Measurements from ENCODE around the gene TRAPPC12.
"Not testable (repeated sequence)": the region's sequence is repeated elsewhere in the genome, so short reads cannot be mapped to it uniquely, and the experiment has no call there.

The TRAPPC12 gene

DNA sequence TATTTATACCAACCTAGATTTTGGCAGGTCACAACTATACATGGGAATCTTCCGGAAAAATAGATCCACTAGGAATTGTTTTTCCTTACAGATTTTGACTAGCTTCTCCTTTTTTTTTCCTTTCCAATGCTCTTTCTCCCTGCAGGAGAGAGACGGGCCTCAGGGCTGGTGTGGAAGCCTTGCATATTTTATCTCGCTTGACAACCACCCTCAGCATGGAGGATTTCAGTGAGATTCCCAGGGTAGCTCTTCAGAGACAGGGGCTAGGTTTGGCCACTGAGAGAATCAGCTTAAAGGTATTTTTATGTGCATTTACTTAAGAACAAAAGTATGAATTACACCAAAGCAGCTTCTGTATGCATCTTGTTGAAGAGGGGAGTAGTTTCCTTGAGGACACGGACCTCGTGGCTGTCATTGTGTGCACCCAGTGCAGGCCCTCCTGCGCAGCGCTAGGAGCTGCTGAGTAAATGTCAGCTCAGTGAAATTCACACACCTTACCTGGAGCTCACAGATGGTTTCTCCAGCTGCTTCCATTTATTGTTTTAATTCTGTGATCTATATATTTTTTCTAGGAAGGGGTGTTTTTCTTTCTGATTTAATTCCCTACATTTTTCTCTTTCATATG, 54.4 kb downstream of the TRAPPC12 start:
- no peak for DNase-seq

DNA sequence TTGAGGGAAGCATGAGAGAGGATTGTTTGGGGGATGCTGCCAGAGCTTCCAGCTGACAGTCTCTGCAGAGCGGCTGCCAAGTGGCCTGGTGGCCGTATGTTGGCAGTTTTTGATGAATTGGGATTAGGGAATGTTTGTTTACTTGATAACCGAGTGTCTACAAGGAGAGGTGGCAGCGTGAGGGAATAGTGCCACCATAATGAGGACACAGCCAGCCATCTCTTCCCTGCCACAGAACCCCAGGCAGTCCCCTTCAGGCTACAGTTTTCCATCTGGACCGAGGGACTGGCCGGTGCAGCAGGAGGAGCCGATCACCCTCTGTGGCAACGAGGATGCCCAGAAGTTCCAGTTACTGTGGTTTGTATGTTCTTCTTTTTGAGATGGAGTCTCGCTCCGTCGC, 55.2 kb downstream of the TRAPPC12 start:
- no peak for DNase-seq

DNA sequence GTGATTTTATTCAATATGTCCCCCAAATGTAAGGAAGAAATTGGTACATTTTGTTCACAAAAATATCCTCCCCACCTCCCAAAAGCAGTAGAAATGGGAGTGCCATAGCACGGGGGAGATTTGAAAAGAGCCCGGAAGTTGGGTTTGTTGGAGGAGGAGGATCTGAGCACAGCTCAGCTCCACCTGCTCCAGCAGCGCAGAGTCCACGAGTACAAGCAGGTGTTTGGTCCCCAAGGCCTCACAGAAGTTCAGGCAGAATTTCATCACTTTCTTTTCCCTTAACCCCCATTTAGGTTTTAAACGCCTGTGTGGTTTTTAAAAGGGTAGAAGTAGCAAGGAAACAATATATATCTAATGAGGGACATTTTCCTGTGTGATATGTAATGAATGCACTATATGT, 56.0 kb downstream of the TRAPPC12 start:
- DNase-seq: no peak

DNA sequence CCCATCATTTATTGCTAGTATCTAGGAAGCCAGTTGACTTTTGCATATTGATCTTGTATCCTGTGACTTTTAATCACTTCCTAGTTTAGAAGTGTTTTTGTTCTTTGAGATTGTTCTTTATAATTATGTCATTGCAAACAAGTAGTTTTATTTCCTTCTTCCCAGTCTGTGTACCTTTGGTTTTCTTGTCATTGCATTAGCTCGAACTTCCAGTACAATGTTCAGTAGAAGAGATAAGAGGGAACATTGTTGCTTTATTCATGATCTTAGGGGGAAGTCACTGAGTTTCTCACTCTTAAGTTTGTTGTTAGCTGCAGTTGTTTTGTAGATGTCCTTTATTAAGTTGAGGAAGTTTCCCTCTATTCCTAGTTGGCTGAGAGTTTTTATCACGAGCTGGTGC, 61.0 kb downstream of the TRAPPC12 start:
- DNase-seq: no peak

DNA sequence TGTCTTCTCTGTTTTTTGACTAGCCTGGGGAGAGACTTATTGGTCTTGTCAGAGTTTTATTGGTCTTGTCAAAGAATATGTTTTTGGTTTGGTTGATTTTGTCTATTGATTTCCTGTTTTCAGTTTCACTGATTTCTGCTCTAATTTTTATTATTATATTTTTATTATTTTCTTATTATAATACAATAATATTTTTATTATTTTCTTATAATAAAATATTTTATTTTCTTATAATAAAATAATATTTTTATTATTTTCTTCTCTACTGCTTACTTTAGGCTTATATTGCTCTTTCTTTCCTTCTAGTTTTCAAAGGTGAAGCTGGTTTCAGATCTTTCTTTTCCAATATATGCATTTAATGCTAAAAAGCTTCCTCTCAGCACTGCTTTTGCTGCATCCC, 62.0 kb downstream of the TRAPPC12 start:
- DNase-seq: no peak

DNA sequence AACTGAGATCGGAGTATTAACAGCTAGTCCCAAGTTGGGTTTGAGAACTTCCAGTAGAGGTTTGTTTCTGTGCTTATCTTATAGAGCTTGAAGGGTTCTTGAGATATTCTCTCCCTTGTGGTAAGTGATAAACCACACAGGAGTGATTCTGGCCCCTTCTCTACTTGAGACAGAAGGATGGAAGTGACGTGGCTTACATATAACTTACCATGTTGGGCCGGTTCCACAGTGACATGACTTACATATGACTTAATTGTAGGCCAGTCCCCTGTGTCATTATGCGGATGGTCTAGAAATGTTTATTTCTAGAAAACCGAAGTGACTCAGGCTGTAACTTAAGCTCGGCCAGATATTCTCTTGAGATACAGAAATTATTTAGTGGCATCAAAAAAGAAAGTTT, 62.7 kb downstream of the TRAPPC12 start:
- DNase-seq: no peak

DNA sequence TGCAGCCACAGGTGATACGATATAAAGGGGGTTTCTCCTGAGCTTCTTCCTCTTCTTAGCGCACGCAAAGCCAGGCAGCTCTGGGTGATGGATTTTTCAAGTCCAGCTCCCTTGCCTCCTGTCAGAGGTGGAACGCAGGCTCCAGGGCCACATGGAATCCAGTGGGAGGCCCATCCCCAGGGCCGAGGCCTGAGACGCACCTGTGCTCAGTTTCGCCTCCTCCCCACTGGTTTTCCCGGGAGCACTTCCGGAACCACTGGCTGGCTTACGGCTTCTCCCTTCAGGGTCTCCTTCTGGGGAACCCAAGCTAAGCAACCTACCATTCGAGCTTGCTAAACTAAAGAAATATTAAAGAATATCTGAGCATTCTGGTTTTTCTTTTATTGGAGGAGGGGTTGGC, 63.6 kb downstream of the TRAPPC12 start:
- DNase-seq: no peak

DNA sequence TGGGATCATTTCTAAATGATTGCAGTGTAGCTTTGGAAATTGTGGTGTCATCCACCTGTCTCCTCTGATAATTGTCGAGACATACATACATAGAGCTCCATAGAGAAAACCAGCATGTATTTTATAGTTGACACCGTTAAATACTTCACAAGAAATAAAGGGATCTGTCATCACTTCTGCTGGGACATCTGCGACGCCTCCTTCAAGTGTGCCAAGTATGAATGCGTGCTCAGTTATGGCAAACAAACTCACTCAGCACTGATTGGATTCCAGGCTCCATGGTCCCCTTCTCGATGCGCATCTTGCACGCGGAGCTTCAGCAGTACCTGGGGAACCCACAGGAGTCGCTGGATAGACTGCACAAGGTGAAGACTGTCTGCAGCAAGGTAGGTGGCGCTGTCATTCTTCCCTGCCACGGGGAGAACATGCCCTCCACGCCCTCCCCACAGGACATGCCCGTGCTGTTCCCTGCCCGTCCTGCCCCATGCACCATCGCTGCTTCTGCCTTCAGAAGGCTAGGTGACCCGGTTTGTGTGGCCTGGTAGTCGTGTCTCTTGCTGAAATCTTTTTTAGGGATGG, 64.1 kb downstream of the TRAPPC12 start:
- no peak for DNase-seq

DNA sequence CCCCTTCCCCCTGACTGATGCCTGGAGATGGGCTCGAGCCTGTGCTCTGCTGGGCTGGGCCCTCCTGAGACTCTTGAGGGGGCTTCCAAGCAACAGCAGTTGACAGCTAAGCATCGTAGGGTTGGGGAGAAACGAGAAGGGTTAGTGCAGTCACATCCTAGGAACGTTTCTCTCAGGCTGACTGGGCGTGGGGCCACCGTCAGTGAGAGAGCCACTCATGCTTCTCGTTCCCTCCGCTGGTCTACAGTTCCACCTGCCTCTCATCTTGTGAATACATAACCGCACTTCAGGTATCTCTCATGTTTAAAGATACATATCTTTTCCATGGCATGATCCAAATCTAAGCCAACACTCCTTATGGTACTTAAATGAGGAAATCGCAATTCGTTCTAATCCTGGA, 66.4 kb downstream of the TRAPPC12 start:
- no peak for DNase-seq

DNA sequence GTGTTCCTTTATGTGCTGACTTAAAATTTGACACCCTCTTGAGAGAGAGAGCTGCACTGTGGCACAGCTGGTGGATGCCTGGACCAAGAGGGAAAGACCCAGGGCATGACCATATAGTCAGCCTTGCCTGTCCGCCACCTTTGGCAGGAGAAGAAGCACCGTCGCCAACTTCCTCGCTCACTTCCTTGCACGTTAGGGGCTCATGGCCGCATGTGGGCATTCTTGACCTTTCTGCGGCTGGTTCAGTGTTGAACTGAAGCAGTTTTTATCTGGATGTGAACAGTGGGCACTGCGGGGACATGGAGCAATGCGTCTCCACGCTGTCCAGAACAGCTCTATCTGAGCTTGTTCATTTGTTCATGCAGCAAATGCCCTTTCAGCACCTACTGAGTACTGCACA, 66.9 kb downstream of the TRAPPC12 start:
- DNase-seq: no peak

DNA sequence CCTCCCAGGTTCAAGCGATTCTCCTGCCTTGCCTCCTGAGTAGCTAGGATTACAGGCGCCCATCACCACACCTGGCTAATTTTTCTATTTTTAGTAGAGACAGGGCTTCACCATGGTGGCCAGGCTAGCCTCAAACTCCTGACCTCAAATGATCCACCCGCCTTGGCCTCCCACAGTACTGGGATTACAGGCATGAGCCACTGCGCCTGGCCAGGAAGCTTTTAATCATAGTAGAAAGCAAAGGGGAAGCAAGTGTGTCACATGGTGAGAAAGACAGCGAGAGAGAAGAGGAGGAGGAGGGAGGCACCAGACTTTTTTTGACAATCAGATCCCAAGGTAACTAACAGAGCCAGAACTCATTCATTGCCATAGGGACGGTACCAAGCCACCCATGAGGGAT, 67.7 kb downstream of the TRAPPC12 start:
- DNase-seq: not testable (repeated sequence)

DNA sequence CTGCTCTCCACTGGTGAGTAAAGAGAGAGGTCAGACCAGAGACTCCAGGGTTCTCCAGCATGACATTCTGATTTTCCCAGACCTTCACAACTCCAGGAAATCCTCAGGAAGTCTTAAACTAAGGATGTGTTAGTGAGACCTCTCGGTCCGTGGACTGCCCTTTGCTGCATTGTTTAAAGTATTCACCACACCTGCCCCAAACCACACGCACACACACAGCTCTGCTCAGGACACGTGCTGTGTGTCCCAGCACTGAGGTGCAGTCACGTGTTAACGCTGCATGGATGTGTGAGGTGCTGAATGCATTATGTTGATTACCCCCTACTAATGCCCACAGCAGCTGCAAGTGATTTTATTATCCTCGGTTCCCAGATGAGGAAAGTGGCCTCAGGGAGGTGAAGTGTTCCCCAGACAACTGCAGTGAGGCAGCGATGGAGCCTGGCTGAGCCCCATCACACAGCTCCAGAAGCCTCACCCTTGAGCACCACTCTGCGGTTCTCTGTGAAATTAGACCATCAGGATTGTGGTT, 68.4 kb downstream of the TRAPPC12 start:
- DNase-seq: no peak

DNA sequence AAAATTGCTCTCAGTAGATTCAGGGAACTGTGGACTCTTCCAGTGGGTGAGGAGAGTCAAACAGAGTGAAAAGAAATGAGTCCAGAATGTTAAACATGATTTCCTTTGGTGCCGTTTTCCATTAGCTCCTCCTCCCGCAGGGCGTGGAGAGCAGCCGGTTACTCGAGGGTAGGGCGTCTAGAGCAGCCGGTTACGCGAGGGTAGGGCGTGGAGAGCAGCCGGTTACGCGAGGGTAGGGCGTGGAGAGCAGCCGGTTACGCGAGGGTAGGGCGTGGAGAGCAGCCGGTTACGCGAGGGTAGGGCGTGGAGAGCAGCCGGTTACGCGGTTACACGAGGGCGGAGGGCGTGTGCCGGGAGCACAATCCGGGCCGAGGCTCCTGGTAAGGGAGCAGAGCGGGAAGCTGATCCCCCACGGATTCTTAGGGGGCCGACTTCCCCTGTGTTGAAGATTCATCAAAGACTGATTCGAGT, 69.0 kb downstream of the TRAPPC12 start:
- not testable (repeated sequence) for DNase-seq

DNA sequence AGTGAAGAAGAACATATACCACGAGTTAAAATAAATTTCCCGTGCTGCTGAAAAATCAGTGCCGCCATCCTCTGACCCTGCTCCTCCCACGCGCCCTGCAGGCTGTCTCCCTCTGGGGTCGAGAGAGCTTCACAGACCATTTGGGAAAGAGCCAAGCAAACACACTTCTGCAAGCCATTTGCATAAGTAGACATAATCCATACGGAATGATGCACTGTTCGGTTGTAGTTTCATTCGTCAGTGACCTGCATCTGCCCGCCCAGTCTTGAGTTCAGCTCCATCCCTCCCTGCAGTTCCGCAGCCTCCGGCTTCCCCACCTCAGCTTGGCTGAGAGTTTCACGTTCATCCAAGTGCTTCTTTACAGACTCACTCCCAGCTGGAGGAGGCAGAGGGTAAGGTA, 69.6 kb downstream of the TRAPPC12 start:
- DNase-seq: no peak

DNA sequence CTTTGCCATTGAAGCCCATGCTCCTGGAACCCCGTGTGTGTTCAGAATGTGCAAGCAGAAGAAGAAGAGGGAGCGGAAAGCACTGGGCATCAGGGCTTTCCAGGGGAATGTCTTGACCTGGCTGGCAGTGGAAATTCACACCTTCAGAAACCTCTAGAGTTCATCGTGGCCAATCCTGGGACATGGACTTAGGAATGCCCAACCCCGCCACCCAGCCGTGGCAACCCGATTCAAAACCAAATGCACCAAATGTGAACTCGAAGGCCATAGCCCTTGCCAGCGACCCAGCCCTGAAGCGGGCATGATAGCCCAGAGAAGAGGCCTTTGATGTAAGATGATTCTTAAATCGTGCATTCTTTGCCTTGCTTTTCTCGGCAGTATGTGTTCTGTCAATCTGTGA, 70.4 kb downstream of the TRAPPC12 start:
- no peak for DNase-seq

DNA sequence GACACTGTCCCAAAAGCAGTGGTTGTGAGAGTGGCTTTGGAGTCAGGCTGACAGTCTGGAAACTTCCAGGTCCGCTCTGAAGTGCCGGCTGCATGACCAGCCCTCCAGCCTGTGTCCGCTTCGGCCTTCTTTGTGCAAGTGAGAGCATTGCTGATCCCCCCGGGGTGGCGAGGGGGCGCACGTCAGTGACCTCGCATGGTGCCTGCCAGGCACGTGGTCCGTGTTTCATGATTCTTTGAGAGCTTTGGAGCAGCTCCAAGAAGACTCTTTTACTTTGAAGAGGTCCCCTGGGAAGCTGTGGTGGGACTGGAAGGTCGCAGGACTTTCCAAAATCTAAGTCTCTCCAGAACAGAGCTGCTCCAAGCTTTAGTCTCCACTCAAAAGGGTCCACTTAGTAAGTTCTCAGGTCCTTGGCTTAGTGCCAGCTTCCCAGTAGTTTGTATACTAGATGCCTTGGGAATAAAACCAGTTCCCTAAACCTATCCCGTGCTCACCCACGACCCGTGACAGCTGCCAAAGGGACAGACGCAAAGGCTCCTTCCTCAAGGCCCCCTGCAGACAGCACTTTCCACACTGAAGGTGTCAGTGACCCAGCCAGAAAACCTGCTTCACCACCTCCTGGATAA, 71.0 kb downstream of the TRAPPC12 start:
- no peak for DNase-seq

DNA sequence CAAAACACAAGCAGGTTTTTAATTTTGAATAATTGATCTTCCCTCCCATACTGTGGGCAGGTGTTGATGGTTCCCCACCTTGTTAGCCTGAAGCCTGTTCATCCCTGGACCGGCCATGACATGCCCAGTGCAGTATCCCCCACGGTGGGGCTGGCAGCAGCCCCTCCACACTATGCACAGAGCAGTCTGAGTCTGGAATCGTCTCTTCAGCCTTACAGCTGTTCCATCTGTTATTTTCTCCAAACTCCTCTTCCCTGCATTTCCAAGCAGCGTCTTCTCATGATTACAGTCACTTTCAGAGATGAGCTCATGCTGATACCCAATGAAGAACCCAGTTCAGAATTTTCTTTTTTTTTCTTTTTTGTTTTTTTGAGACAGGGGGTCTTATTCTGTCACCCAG, 71.7 kb downstream of the TRAPPC12 start:
- DNase-seq: no peak

DNA sequence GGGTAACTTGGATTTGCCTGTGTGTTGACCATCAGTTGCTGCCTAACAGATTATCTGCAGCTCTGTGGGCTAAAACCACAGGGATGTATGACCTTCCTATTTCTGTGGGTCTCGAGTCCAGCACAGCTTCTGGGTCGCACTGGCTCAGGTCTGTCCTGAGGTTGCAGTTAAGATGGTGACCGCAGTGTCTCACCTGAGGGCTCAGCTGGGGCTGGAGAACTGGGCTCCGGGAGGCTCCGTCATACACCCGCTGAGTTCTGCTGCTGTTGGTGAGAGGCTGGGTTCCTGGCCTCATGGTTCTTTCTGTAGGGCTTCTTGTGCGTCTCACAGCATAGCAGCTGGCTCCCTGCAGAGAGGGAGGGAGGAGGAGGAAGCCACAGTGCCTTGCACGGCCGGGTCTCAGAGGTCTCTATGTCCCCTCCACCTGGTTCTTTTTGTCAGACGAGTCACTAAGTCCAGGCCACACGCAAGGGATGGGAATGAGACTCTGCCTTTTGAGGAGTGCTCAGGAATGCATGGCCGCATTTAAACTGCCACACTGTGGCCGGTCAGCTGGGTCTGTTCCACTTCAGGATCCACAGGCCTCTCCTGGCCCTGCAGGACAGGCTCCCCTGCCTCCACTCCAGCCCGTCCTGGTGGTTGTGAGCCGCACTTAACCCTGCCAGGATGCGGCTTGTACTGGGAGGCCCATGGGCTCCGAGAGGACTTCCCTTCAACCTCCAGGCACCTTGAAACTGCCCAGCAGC, 72.6 kb downstream of the TRAPPC12 start:
- DNase-seq: no peak

DNA sequence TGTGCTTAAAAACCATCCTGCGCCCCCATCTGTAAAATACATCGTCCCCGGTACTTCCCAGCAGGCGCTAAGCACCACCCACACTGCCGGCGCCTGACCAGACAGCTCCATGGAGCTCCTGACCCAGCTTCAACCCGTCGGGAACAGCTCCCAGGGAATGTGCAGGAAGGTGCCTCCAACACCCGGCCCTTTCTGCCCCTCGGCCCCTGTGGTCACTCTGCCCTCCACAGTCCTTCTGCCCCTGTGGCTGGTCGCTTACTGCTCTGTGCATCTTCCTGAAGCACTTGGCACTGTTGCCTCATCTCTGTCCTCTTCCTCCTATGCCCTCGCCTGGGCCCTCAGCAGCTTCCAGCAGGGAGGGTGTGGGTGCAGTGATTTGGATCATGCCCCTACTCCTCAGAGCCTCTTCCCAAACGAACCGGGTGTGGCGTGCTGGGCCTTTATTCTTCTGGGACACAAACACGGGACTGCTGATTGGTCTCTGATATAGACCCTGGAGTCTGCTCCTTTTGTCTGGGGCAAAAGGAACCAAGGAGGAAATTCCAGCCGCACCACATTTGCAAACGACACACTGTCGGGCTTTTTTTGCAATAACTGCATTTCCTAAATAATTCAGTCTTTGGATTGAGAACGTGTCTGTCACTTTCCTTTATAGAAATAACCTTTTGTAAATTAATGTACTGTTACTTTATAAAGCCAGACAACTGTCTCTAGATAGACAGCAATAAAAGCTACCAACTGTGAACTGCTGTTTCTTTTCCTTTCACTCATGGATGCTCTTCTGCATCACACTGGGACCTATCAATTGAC, 73.9 kb downstream of the TRAPPC12 start:
- no peak for DNase-seq

DNA sequence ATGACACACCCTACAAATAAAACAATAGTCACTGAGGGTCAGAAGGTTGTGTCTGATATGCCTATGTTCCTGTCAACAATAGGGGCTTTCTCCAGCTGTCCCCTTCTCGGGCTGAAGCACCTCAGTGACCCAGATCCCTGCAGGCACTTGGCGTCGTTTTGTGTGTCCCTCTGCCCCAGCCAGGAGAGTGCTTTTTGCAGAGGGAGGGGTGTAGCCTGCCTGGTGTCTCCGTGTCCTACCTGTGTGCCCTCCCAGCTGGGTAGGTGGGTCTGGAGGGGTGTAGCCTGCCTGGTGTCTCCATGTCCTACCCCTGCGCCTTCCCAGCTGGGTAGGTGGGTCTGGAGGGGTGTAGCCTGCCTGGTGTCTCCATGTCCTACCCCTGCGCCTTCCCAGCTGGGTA, 74.5 kb downstream of the TRAPPC12 start:
- not testable (repeated sequence) for DNase-seq

DNA sequence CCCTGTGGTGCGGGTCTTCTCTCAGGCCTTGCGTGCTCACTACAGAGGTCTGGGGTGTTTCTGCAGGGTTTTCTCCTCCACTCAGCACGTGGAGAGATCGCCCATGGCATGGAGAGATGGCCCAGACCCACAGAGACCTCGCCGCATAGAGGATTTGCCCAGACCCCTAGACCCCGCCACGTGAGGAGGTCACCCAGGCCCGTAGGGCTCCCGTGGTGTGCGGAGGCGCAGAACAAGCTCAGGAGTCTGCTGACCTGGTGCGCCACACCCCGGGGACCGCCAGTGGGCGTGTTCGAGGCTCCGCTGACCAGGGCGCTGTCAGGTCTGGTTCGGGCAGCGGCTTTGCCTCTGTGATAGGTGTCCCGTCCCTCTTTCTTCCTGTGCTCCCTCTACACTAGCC, 75.3 kb downstream of the TRAPPC12 start:
- no peak for DNase-seq

DNA sequence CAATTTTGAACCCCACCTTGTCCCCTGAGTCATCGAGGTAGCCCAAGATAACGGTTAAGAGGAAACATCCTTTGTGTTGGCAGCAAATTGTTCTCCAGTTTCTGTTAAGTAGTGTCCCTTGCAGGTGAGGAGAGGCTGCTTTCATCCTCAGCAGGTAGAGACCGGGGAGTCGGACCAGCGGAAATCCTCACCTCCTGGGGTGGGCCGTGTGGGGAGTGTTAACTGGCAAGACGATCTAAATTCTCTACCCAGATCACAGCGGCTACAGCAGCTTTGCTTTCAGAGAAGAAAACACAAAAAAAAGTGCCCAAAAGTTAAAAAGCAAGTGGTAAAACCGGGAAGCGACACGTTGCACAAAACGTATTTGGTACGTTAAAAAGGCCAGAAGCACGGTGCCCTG, 76.6 kb downstream of the TRAPPC12 start:
- no peak for DNase-seq
